AG20443 (cell line): ENCODE results near the gene SPOCK1.

Experiments
- DNase-seq: peaks from one replicate; pipeline ENCODE4 v3.0.0; 2012; ENCODE audit warnings: low spot score, mixed read lengths

Gene SPOCK1

GRCh38 chr5:137071931-137072330 lies 427.2 kb downstream of the SPOCK1 start:
- peak; percentile 51 for DNase-seq

- DNase-seq, result no peak
Measured at GRCh38 chr5:137071526-137071925, 427.6 kb downstream of the SPOCK1 start.

- no peak for DNase-seq
Measured at GRCh38 chr5:137070521-137070920, 428.6 kb downstream of the SPOCK1 start.

GRCh38 chr5:137069358-137069757 lies 429.8 kb downstream of the SPOCK1 start:
- DNase-seq, result no peak

DNA sequence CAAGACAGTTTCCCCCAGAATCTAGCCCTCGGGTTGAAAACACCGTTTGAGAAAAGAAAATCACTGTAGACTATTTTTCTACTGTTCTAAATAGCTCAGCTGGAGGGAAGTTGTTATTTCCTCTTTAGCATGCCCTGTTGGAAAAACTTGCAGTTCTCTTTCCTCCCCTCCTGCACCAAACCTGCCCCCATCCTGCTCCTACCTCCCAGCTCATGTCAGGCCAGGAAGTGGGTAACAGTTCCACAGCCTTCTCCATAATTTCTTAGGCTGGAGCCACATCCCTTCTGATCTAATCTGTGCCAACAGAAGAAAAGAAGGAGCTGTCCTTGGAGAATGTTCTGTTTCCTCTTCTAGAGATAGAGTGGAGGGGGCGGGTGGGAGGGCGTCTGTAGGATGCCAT lies 437.7 kb downstream of the SPOCK1 start:
- DNase-seq, result no peak

GRCh38 chr5:137058089-137058488 lies 441.0 kb downstream of the SPOCK1 start:
- DNase-seq, result no peak

DNA sequence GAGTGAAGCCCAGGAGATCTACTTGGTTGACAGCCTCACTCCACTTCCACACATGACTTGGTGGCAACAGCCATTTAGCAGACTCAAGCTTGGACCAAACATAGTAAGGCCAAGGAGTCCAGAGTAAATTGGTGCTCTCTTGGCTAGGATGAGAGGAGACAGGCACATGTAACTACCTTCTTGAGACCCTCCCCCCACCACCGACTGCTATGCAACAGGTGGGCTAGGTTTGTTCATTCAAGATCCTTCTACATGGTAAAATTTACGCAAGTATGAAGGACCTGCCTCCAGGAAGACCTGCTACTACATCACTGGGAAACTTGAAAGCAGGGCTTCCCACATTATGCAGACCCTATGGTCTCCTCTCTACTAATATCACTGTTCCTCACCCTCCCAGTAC lies 442.4 kb downstream of the SPOCK1 start:
- no peak for DNase-seq

GRCh38 chr5:137055271-137055872 lies 443.8 kb downstream of the SPOCK1 start:
- no peak for DNase-seq

GRCh38 chr5:137054792-137055191 lies 444.3 kb downstream of the SPOCK1 start:
- no peak for DNase-seq

DNA sequence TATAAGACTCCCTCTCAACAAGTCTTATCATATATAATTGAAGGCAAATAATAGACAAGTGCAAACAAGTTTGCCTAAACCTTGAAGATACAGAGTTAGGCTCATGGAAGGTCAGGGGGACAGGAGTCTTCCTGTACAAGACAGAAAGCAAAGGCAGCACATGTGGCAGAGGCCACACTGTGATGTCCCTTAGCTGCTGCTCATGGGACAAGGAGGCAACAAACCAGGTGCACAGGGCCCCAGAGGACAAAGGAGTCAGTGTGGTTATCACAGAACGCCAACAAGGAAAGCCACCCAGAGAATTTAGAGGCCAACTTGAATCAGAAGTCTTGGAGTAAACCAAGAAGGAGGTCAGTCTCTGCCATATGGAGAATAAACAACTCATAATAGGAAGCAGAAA lies 444.8 kb downstream of the SPOCK1 start:
- DNase-seq, result no peak

GRCh38 chr5:137051161-137051560 lies 448.0 kb downstream of the SPOCK1 start:
- DNase-seq, result no peak

GRCh38 chr5:137040641-137041340 lies 458.3 kb downstream of the SPOCK1 start:
- no peak for DNase-seq

DNA sequence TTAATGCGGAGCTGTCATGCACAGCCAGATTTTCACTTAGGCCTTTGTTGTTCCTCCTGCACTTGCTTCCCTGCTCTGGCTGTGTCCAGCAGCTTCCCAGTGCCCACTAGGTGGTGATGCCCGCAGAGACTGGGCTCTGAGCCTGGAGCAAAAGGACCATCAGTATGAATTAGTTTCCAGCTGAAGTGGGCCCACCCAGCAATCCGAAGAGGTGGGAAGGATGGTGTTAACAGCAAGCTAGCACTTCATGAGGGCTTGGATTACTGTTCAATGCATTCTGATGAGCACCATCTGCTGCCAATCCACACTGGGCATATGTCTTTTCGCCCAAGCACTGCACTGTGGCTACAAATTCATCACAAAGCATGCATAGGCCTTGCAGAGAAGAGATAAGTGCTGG lies 459.1 kb downstream of the SPOCK1 start:
- no peak for DNase-seq

DNA sequence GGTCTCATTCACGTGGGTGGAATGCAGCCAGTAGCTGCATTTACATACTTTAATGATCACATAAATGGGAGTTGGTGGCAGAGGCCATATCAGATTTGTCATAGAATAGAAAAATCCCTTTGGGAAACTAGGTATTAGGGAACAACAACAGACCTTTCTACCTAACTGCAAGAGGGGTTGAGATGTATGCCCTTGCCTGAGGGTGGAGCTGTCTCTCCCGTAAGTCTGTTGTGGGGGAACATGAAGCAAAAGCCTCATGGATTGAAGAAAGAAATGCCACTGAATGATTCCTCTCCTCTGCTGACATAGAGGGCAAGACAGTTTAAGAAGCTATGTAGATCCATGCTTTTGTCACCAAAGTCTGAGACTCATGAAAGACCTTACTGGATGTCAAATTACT lies 461.3 kb downstream of the SPOCK1 start:
- DNase-seq, result no peak

DNA sequence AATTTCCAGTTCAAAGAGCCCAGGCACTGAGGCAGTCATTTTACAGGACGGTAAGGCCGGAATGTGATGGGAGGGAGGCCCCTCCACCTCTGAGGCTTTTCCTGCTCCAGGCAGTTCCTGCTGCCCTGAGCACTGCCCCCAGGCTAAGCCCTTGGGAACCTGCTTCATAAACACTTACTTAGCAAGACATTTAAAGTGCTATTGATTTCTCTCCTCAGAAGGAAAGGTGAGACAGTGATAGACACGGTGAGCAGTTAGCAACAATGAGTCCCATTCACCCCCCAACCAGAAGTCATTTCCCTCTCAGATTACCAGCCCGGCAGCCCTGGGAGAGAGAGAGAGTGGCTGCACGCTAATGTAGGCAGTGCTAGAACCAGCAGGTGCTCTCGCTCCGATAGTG lies 462.5 kb downstream of the SPOCK1 start:
- no peak for DNase-seq

DNA sequence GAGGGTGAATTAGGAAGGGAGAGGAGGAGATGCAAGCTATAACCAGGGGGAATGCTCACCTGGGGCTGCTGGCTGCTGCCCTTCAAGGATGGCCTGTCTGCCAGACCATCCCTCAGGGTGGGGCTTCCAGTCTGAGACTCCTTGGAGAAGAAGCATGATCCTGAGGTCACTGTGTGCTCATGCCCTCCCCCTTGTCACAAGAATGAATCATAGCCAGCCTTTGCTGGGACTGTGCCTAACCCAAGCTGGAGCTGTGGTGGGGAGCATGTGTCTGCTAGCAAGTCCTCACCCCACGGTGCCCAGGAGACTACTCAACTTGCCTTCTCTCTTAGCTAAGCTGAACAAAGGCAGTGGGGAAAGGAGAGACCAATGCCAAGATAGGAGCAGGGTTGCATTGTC lies 463.6 kb downstream of the SPOCK1 start:
- peak; percentile 51 for DNase-seq

GRCh38 chr5:137034764-137035479 lies 464.2 kb downstream of the SPOCK1 start:
- DNase-seq, result no peak

GRCh38 chr5:137034213-137034612 lies 464.9 kb downstream of the SPOCK1 start:
- no peak for DNase-seq

GRCh38 chr5:137032929-137033328 lies 466.2 kb downstream of the SPOCK1 start:
- DNase-seq, result no peak

- DNase-seq, result no peak
Measured at GRCh38 chr5:137027758-137028157, 471.4 kb downstream of the SPOCK1 start.

- DNase-seq, result no peak
Measured at GRCh38 chr5:137026296-137026695, 472.8 kb downstream of the SPOCK1 start.

- no peak for DNase-seq
Measured at GRCh38 chr5:137024044-137024443, 475.1 kb downstream of the SPOCK1 start.

- DNase-seq, result no peak
Measured at GRCh38 chr5:137023371-137023770, 475.8 kb downstream of the SPOCK1 start.
